ENCODE results near the gene ECD. TPM values are rescaled to one million over a fixed set of nuclear protein-coding genes. Genes with fewer than 3 reads are reported as not detected.
A peak's percentile ranks its signal among the peaks of the same experiment; 100 is the strongest.
"Not testable (repeated sequence)": the region's sequence is repeated elsewhere in the genome, so short reads cannot be mapped to it uniquely, and the experiment has no call there.

ECD gene
- polyA plus RNA-seq, 1 donor from 2014 or later, result 30.0 TPM

DNA sequence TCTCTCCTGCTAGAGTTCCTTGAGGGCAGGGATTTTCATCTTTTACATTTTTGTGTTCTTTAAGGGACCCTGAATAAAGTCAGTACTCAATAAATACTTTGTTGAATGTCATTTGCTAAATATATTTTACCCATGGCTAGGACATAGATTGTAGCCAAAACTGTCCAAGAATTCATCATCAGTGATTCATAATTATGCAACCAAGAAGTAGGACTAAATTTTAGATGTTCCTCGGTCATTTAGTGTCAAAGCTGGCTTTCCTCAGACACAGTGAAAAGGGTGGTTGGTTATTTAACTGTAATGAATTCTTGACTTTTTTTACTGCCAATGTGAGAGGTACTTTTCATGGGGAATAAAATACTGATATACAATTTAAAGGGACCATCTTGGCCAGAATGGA lies 54.3 kb downstream of the ECD start:
- no peaks in the 10 kb centered on the region for H3K36me3 ChIP-seq (ENCODE audit: insufficient read depth, low read length)
- H3K4me3 ChIP-seq (ENCODE audit: low read length), result no peak overlapping the region
- H3F3A ChIP-seq (ENCODE audit: insufficient read depth, low read length, poor library complexity, severe bottlenecking), result no peaks in the 10 kb centered on the region
- H4K20me1 ChIP-seq (ENCODE audit: insufficient read depth), result no peaks in the 10 kb centered on the region
- no peaks in the 10 kb centered on the region for H3K9me2 ChIP-seq (ENCODE audit: insufficient read depth, low read length)
- H3K9me3 ChIP-seq (ENCODE audit: low read length), result no peaks in the 10 kb centered on the region
- TF ChIP-seq, protein P1, sequence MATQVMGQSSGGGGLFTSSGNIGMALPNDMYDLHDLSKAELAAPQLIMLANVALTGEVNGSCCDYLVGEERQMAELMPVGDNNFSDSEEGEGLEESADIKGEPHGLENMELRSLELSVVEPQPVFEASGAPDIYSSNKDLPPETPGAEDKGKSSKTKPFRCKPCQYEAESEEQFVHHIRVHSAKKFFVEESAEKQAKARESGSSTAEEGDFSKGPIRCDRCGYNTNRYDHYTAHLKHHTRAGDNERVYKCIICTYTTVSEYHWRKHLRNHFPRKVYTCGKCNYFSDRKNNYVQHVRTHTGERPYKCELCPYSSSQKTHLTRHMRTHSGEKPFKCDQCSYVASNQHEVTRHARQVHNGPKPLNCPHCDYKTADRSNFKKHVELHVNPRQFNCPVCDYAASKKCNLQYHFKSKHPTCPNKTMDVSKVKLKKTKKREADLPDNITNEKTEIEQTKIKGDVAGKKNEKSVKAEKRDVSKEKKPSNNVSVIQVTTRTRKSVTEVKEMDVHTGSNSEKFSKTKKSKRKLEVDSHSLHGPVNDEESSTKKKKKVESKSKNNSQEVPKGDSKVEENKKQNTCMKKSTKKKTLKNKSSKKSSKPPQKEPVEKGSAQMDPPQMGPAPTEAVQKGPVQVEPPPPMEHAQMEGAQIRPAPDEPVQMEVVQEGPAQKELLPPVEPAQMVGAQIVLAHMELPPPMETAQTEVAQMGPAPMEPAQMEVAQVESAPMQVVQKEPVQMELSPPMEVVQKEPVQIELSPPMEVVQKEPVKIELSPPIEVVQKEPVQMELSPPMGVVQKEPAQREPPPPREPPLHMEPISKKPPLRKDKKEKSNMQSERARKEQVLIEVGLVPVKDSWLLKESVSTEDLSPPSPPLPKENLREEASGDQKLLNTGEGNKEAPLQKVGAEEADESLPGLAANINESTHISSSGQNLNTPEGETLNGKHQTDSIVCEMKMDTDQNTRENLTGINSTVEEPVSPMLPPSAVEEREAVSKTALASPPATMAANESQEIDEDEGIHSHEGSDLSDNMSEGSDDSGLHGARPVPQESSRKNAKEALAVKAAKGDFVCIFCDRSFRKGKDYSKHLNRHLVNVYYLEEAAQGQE (IDR thresholded peaks at IDR 0.05; ENCODE audit: borderline replicate concordance), result no peak
- TF ChIP-seq POLR2AphosphoS5 (IDR thresholded peaks at IDR 0.05), result no peak
- no peak for TF ChIP-seq MXI1 (conservative IDR thresholded peaks at IDR 0.05; ENCODE audit: poor library complexity, severe bottlenecking)
- no peak for TF ChIP-seq EZH2 (IDR thresholded peaks at IDR 0.05; ENCODE audit: borderline replicate concordance, insufficient read depth, low read length, poor library complexity, severe bottlenecking)
- TF ChIP-seq, protein P2, sequence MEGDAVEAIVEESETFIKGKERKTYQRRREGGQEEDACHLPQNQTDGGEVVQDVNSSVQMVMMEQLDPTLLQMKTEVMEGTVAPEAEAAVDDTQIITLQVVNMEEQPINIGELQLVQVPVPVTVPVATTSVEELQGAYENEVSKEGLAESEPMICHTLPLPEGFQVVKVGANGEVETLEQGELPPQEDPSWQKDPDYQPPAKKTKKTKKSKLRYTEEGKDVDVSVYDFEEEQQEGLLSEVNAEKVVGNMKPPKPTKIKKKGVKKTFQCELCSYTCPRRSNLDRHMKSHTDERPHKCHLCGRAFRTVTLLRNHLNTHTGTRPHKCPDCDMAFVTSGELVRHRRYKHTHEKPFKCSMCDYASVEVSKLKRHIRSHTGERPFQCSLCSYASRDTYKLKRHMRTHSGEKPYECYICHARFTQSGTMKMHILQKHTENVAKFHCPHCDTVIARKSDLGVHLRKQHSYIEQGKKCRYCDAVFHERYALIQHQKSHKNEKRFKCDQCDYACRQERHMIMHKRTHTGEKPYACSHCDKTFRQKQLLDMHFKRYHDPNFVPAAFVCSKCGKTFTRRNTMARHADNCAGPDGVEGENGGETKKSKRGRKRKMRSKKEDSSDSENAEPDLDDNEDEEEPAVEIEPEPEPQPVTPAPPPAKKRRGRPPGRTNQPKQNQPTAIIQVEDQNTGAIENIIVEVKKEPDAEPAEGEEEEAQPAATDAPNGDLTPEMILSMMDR (IDR thresholded peaks at IDR 0.05; ENCODE audit: poor library complexity, severe bottlenecking), result no peak
- TF ChIP-seq TAF1 (IDR thresholded peaks at IDR 0.05; ENCODE audit: low read depth), result no peak
- TF ChIP-seq SMC3 (conservative IDR thresholded peaks at IDR 0.05; ENCODE audit: poor library complexity), result no peak
- no peak for TF ChIP-seq EP300 (conservative IDR thresholded peaks at IDR 0.05; ENCODE audit: poor library complexity, severe bottlenecking)
- TF ChIP-seq RAD21 (conservative IDR thresholded peaks at IDR 0.05), result no peak
- H3K27me3 ChIP-seq (ENCODE audit: insufficient read depth, low read depth, low read length), result no peaks in the 10 kb centered on the region
- H3K9ac ChIP-seq (ENCODE audit: low read length), result no peak overlapping the region
- H3K27ac ChIP-seq (ENCODE audit: low read length), result no peak overlapping the region
- no peak overlapping the region for H2AFZ ChIP-seq (ENCODE audit: low read depth, low read length)
- H3K79me2 ChIP-seq (replicated peaks; ENCODE audit: insufficient read depth, low read length), result no peaks in the 10 kb centered on the region
- no peak overlapping the region for H3K4me2 ChIP-seq (ENCODE audit: low read length)

DNA sequence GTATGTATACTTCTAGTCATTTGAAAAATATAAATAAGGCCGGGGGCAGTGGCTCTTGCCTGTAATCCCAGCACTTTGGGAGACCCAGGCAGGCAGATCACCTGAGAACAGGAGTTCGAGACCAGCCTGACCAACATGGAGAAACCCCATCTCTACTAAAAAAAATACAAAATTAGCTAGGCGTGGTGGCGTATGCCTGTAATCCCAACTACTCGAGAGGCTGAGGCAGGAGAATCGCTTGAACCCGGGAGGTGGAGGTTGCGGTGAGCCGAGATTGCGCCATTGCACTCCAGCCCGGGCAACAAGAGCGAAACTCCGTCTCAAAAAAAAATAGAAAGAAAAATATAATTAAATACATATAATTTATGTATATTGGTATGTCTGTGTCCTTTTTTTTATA lies 55.8 kb downstream of the ECD start:
- not testable (repeated sequence) for H3K4me3 ChIP-seq (ENCODE audit: low read length); H3K4me2 ChIP-seq (ENCODE audit: low read length); H3K9me3 ChIP-seq (ENCODE audit: low read length); H3K27ac ChIP-seq (ENCODE audit: low read length); H2AFZ ChIP-seq (ENCODE audit: low read depth, low read length); H4K20me1 ChIP-seq (ENCODE audit: insufficient read depth); H3K27me3 ChIP-seq (ENCODE audit: insufficient read depth, low read depth, low read length); H3F3A ChIP-seq (ENCODE audit: insufficient read depth, low read length, poor library complexity, severe bottlenecking); H3K36me3 ChIP-seq (ENCODE audit: insufficient read depth, low read length); H3K9ac ChIP-seq (ENCODE audit: low read length); H3K79me2 ChIP-seq (replicated peaks; ENCODE audit: insufficient read depth, low read length); H3K9me2 ChIP-seq (ENCODE audit: insufficient read depth, low read length)

DNA sequence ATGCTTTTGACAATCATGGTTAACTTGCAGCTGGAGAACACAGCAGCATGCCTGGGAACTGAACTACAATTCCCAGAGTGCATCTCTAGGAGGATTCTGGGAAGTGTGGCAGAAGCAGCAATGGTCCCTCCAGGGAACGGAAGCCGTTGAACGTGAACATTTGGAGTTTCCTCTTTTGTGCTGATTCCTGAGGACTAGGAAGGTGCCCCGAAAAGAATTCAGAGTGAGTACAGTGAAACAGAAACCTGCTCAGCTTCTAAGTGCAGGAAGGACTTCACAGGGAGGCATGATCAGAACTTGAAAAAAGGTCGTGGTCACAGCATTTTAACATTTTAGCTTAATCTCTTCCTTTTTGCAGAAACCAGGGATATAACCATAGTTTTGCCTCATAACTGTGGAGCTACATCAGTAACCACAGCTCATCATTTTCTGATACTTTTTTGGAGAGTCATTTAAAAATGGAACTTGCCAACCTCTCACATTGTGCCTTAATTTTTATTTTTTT lies 57.4 kb downstream of the ECD start, which contains the start of gene NUDT13:
Gene NUDT13 (plus strand): TSS at position 111 of the 505 bp plus-strand sequence. CDS start 3,911 bp downstream, outside the sequence.
- TF ChIP-seq, protein P2 (IDR thresholded peaks at IDR 0.05; ENCODE audit: poor library complexity, severe bottlenecking), result no peak
- peak; percentile 64 for TF ChIP-seq POLR2AphosphoS5 (IDR thresholded peaks at IDR 0.05)

DNA sequence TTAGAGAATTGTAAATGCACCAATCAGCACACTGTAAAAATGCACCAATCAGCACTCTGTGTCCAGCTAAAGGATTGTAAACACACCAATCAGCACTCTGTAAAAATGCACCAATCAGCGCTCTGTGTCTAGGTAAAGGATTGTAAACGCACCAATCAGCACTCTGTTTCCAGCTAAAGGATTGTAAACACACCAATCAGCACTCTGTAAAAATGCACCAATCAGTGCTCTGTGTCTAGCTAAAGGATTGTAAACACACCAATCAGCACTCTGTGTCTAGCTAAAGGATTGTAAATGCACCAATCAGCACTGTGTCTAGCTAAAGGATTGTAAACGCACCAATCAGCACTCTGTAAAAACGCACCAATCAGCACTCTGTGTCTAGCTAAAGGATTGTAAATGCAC lies 58.6 kb downstream of the ECD start:
- H2AFZ ChIP-seq (ENCODE audit: low read depth, low read length); H3K4me3 ChIP-seq (ENCODE audit: low read length): not testable (repeated sequence)

More for the DNA sequence above, 57.4 kb downstream of the ECD start, which contains the start of gene NUDT13:
- Histone ChIP-seq H3K4me2 (ENCODE audit: low read length) (no peak within 1 kb of the TSS), H3K4me3 (ENCODE audit: low read length) (peak within 1 kb of the TSS; percentile 58), H4K20me1 (ENCODE audit: insufficient read depth) (no peaks in the 10 kb centered on the region), H3K27ac (ENCODE audit: low read length) (no peak within 1 kb of the TSS), H3K79me2 (replicated peaks; ENCODE audit: insufficient read depth, low read length) (no peaks in the 10 kb centered on the region), H3K9ac (ENCODE audit: low read length) (peak within 1 kb of the TSS; percentile 33), H3K27me3 (ENCODE audit: insufficient read depth, low read depth, low read length) (no peaks in the 10 kb centered on the region), H3F3A (ENCODE audit: insufficient read depth, low read length, poor library complexity, severe bottlenecking) (no peaks in the 10 kb centered on the region), H3K9me3 (ENCODE audit: low read length) (no peaks in the 10 kb centered on the region), H2AFZ (ENCODE audit: low read depth, low read length) (no peak within 1 kb of the TSS), H3K9me2 (ENCODE audit: insufficient read depth, low read length) (no peaks in the 10 kb centered on the region), H3K36me3 (ENCODE audit: insufficient read depth, low read length) (no peaks in the 10 kb centered on the region)

More for the DNA sequence above, 58.6 kb downstream of the ECD start:
- not testable (repeated sequence) for H3K36me3 ChIP-seq (ENCODE audit: insufficient read depth, low read length); H3K9ac ChIP-seq (ENCODE audit: low read length); H3K9me2 ChIP-seq (ENCODE audit: insufficient read depth, low read length); H3K27me3 ChIP-seq (ENCODE audit: insufficient read depth, low read depth, low read length); H4K20me1 ChIP-seq (ENCODE audit: insufficient read depth); H3K79me2 ChIP-seq (replicated peaks; ENCODE audit: insufficient read depth, low read length); H3K27ac ChIP-seq (ENCODE audit: low read length); H3K9me3 ChIP-seq (ENCODE audit: low read length); H3F3A ChIP-seq (ENCODE audit: insufficient read depth, low read length, poor library complexity, severe bottlenecking); H3K4me2 ChIP-seq (ENCODE audit: low read length)
